HTR-8/SVneo (cell line): Measurements from ENCODE around the gene UBL7.

ENCODE experiments used
- DNase-seq: peaks from one replicate; pipeline ENCODE4 v3.0.0; 2011; ENCODE audit warnings: low spot score, mixed read lengths; ENCODE audit not compliant: insufficient read length
- FAIRE-seq: peaks from 2 replicates; lab custom pipeline; 2011; peaks lifted over from hg19 to GRCh38; lab: Jason Lieb, UNC

UBL7 gene

GRCh38 chr15:74414081-74414580 lies 46.8 kb downstream of the UBL7 start:
- FAIRE-seq: no peak
- no peak for DNase-seq

DNA sequence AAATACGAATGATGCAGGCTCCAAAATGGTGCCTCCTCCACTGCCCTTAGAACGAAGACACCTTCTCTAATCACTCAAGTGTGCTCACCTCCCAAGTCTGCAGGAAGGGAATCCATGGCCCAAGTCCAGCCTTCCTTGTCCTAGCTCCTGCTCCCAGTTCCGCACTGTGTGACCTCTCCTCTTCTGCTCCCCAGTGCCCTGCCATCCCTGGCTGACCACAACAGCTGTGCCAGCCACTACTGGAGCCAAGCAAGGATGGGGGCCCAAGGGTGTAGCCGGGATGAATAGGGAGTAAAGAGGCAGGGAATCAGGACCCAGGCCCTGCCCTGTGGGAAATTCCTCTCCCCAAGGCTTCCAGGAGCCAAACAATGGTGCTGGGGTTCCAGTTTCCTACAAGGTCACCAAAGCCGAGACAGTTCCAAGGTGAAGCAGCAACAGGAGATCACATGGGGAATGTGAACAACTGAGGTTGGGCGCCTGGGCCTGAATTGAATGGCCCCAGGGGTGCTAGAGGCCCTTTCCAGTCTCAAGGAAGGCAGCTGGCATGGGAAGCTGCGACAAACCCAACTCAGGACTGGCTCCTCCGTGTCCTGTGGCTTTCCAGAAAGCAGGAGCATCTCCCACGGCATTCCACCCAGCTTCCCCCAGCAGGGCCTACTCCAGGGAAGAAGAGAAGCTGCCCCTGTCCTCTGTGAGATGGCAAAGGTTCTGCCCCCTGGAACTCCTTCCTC lies 47.4 kb downstream of the UBL7 start:
- no peak for FAIRE-seq

DNA sequence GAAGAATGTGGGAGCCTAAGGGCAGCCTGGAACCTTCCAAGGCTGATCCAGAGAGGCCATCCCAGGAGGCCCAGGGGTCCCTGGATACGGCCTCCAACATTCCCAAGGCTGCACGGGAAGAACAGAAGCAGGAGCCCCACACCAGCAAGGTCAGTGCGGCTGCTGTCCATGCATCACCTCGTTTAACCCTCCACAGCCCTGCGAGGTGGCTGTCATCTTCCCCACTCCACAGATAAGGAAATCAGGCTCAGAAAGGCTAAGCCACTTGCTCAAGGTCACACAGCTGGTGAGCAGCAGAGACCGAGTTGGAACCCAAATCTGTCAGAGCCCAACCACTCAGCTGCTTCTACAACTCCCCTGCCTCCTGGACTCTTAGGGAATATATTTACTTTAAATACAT lies 48.8 kb downstream of the UBL7 start:
- no peak for FAIRE-seq
- no peak for DNase-seq

More for the DNA sequence above, 47.4 kb downstream of the UBL7 start:
- no peak for DNase-seq

GRCh38 chr15:74411686-74412085 lies 49.3 kb downstream of the UBL7 start:
- no peak for FAIRE-seq
- DNase-seq: no peak

DNA sequence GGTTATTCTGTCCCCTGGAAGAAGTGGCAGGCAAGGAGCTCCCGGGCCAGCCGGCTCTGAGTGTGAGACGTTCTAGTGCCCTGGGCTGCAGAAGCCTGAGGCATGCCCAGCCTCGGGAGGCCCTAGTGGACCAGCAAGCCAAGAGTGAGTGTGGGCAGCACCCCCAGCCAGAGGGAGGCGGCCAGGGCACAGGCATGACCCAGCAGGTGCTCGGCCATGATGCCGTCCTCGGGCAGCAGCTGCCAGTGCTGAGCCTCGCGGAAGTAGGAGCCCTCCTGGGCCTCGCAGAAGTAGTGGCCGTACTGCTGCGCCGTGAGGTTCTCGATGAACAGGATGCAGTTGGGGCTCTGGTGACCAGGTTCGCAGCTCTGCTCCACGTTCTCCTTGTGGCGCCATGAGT lies 50.5 kb downstream of the UBL7 start:
- FAIRE-seq: no peak
- DNase-seq: no peak

GRCh38 chr15:74409225-74409624 lies 51.7 kb downstream of the UBL7 start:
- no peak for DNase-seq
- FAIRE-seq: no peak

- DNase-seq (no peak), FAIRE-seq (no peak)
These were observed 52.1 kb downstream of the UBL7 start for GRCh38 chr15:74408815-74409214.

- no peak for FAIRE-seq
- no peak for DNase-seq
These were observed 52.6 kb downstream of the UBL7 start for GRCh38 chr15:74408385-74408784.

GRCh38 chr15:74406992-74407705 lies 53.8 kb downstream of the UBL7 start:
- FAIRE-seq: peak; percentile 87
- peak; percentile 78 for DNase-seq

GRCh38 chr15:74406517-74406916 lies 54.4 kb downstream of the UBL7 start:
- DNase-seq (no peak), FAIRE-seq (no peak)

GRCh38 chr15:74405823-74406222 lies 55.1 kb downstream of the UBL7 start:
- FAIRE-seq: no peak
- no peak for DNase-seq

DNA sequence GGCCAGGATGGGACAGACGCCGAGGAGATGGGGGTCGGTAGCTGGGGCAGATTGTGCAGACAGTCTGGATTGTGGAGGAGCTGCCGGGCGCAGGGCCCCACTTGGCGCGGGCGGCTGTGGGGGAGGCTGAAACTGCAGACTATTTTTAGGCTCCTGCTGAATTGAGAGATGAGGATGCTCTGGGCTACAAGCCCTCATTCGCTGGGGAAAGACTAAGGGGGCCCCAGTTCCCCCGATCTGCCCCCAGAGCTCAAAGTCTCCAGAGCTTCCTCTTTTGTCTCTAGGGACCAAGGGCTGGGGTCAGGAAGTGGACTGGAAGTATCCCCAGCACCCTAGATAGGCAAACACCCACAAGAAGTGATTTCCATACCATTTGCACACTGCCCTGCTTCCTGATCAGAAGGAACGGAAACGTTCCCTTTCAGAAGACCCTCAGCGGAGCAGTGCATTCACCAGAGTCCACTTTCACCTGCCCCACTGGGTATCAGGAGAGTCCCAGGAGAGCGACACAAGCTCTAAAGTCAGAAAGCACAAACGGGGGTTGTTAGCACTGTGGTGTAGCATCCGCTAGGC lies 56.9 kb downstream of the UBL7 start:
- FAIRE-seq (no peak), DNase-seq (no peak)

- DNase-seq (no peak), FAIRE-seq (no peak)
These were observed 57.4 kb downstream of the UBL7 start for GRCh38 chr15:74403588-74403919.

- no peak for DNase-seq
- FAIRE-seq: no peak
These were observed 57.9 kb downstream of the UBL7 start for GRCh38 chr15:74402873-74403587.

DNA sequence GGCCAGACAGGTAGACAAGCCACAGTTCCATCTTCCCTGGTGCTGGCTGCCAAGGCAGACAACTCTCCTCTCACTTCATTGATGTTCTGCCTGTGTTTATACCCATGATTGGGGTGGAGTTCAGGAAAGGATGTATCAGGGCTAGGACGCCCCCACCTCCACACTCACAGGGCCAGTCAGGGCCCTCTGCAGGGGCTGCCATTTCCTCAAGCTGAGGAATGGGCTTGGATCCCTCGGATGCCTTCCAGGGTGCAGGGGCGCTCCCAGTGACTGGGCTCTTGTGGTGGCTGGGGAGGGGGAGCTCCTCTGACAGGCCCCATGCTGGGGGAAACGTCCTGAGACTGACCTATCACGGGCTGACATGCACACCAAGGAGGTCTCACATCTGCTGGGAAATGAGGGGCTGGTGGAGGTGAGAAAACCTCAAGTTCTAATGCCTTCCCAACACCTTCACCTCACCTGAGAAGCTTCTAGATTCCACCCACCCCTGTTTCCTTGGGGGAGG lies 58.6 kb downstream of the UBL7 start:
- FAIRE-seq: no peak
- DNase-seq: no peak

DNA sequence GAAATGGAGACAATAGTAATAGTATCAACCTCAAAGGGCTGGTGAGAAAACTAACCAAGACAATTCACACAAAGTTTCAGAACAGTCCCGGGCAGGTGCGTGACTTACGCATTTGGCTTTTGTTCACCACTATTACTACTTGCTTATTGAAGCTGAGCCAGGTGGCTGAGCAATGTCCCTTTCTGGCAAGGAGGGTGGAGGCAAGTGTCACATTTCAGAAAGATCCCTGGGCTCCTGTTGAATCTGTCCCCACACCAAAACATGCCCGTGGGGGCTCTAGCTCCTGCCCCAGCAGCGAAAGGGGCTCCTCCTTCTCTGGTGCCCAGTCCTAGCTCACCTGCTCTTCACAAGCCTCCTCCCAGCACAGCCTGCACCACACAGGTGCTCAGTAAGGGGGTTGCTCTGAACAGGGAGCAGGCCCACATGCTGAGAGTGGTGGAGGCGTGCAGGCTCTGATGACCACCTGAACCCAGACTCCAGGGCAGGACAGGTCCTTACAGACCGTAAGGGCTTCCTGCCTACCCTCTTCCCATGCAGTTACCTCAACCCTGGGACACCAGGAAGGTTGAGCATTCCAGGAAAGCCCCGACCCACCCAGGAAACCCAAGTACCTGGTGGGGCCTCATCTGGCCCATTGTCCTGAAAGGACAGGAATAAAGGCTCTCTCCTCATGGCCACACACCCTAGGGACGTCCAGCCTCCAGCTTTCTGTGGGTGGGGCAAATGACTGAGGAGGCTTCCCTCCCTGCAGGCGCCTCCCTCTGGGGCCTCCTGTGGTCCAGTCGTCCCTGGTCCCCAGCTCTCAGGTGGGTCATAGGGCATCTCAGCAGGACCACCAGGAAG lies 59.8 kb downstream of the UBL7 start:
- DNase-seq: no peak

DNA sequence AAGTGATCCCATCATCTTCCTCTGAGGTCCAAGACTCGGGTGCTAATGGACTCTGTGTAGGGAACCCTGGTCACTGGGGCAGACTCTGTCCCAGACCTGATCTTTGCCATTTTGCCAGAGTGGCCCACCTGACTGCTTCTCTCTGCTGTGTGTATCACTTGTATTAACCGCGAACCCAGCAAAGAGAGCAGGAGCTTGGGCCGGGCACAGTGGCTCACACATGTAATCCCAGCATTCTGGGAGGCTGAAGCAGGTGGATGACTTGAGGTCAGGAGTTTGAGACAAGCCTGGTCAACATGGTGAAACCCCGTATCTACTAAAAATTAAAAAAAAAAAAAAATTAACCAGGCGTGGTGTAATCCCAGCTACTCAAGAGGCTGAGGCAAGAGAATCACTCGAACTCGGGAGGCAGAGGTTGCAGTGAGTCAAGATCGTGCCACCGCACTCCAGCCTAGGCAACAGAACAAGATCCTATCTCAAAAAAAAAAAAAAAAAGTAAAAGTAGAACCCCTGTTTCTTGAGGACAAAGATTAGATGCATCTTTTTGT lies 60.6 kb downstream of the UBL7 start:
- no peak for FAIRE-seq
- DNase-seq: no peak

More for the DNA sequence above, 59.8 kb downstream of the UBL7 start:
- FAIRE-seq: no peak

- FAIRE-seq (no peak), DNase-seq (no peak)
These were observed 61.2 kb downstream of the UBL7 start for GRCh38 chr15:74399511-74400312.

GRCh38 chr15:74399100-74399499 lies 61.9 kb downstream of the UBL7 start:
- no peak for FAIRE-seq

More at GRCh38 chr15:74399100-74399499, 61.9 kb downstream of the UBL7 start:
- DNase-seq: no peak
